Caco-2 (cell line): ENCODE measurements around the gene OTUD1. TPM values are rescaled to one million over a fixed set of nuclear protein-coding genes. Genes with fewer than 3 reads are reported as not detected.
"Not testable (repeated sequence)": the region's sequence is repeated elsewhere in the genome, so short reads cannot be mapped to it uniquely, and the experiment has no call there.

ENCODE experiments used
- Bru-seq: library from RNA; stranded (reverse); fragments of 400-500 nt; gene quantifications from one replicate; lab custom pipeline; 2021; lab: Mats Ljungman, UMichigan
- BruChase-seq, 2 experiments: library from RNA; stranded (reverse); fragments of 400-500 nt; gene quantifications; one replicate each; lab custom pipeline; 2021; lab: Mats Ljungman, UMichigan
- BruUV-seq: library from RNA; stranded (reverse); fragments of 400-500 nt; replicated peaks from 2 replicates; lab custom pipeline; 2021; lab: Mats Ljungman, UMichigan
- CTCF ChIA-PET: fragments of 300-600 bp; sonication (Branson Sonifier 250); formaldehyde crosslinking; loops from one replicate; lab custom pipeline; 2022; ENCODE audit warnings: antibody characterized with exemption; lab: Charles Lee
- POLR2A ChIA-PET: fragments of 300-600 bp; sonication (Branson Sonifier 250); formaldehyde crosslinking; loops from one replicate; lab custom pipeline; 2022; ENCODE audit warnings: antibody characterized with exemption; lab: Charles Lee
- DNase-seq, 2 experiments: peaks; one replicate each; pipeline versions ENCODE4 v3.0.0 to v3.0.0-alpha.2; 2020 to 2022
- H3K27me3 ChIP-seq: replicated peaks from 2 replicates; pipeline ENCODE4 v1.6.0; 2011; ENCODE audit warnings: low read length; ENCODE audit not compliant: control insufficient read depth, insufficient read depth
- H3K36me3 ChIP-seq: 2 replicates; pipeline ENCODE4 v1.5.1; 2011; ENCODE audit warnings: low read length; ENCODE audit not compliant: control insufficient read depth, insufficient read depth
- H3K4me1 ChIP-seq: fragments of 250-450 bp; sonication (Bioruptor Pico); 2 replicates; pipeline ENCODE4 v1.5.1; 2020; ENCODE audit warnings: mild to moderate bottlenecking
- H3K4me3 ChIP-seq: 2 replicates; pipeline ENCODE4 v1.5.1; 2011; ENCODE audit warnings: low read depth, mild to moderate bottlenecking, control low read depth, low read length
- H3K9me3 ChIP-seq: fragments of 250-450 bp; sonication (Bioruptor Pico); 2 replicates; pipeline ENCODE4 v1.5.1; 2020; ENCODE audit warnings: mild to moderate bottlenecking, moderate library complexity
- H3K27ac Mint-ChIP-seq: one replicate; pipeline ENCODE4 v1.8.0; 2022; ENCODE audit warnings: mixed read lengths; ENCODE audit not compliant: unreplicated experiment
- H3K27me3 Mint-ChIP-seq: one replicate; pipeline ENCODE4 v1.8.0; 2022; ENCODE audit warnings: mixed read lengths; ENCODE audit not compliant: insufficient read depth, unreplicated experiment
- H3K36me3 Mint-ChIP-seq: one replicate; pipeline ENCODE4 v1.8.0; 2022; ENCODE audit warnings: mild to moderate bottlenecking, mixed read lengths; ENCODE audit not compliant: insufficient read depth, unreplicated experiment
- H3K4me1 Mint-ChIP-seq: one replicate; pipeline ENCODE4 v1.8.0; 2022; ENCODE audit warnings: low read depth, mixed read lengths; ENCODE audit not compliant: unreplicated experiment
- H3K4me3 Mint-ChIP-seq: one replicate; pipeline ENCODE4 v1.8.0; 2022; ENCODE audit warnings: mild to moderate bottlenecking, moderate library complexity, mixed read lengths; ENCODE audit not compliant: unreplicated experiment
- H3K9me3 Mint-ChIP-seq: one replicate; pipeline ENCODE4 v1.8.0; 2022; ENCODE audit warnings: mixed read lengths; ENCODE audit not compliant: unreplicated experiment
- CTCF ChIP-seq, 2 experiments: fragments of 200-600 bp in 1 of 2; IDR thresholded peaks; 1 replicate in 1 of 2; 2 replicates in 1 of 2; pipeline versions ENCODE4 v1.5.1 to v1.8.0; 2011 to 2022; ENCODE audit warnings: antibody characterized with exemption in 1 of 2, control low read depth in 1 of 2, inconsistent platforms in 1 of 2, low read depth in 1 of 2, low read length in 1 of 2, mild to moderate bottlenecking in 1 of 2, moderate library complexity in 1 of 2; ENCODE audit not compliant: insufficient read depth in 1 of 2, severe bottlenecking in 1 of 2, unreplicated experiment in 1 of 2
- intact Hi-C: fragments of 100-400 bp; cut with micrococcal nuclease; formaldehyde crosslinking; loops from one replicate; pipeline ENCODE4 v1.10.0; 2022; ENCODE audit not compliant: unreplicated experiment
- long read RNA-seq: library from polyadenylated mRNA; stranded (forward); transcript quantifications from one replicate; pipeline ENCODE4 v2.0.0, GENCODE V29; 2022
- total RNA-seq: library from RNA; stranded (reverse); gene quantifications from 2 replicates; pipeline ENCODE4 v1.2.3, GENCODE V29; 2022

Gene OTUD1
- total RNA-seq, result 9.2 and 10.7 TPM in 2 replicates
- percentile 71 among the genes with signal in this experiment for Bru-seq, nascent RNA
- BruChase-seq, experiment 1, labeled RNA remaining after a 2-hour chase, result percentile 95 among the genes with signal in this experiment
- BruChase-seq, experiment 2, labeled RNA remaining after a 6-hour chase, result percentile 71 among the genes with signal in this experiment
- long read RNA-seq, transcript OTUD1-201 (1 exons, 2,933 nt), result major isoform, 13 of 13 reads
- long read RNA-seq, partial matches to known transcripts, result 0 of 13 reads
- long read RNA-seq, other reads (novel, unspliced or antisense), result 0 of 13 reads

GRCh38 chr10:23438547-23439451 is at the start of gene OTUD1:
Gene OTUD1 (plus strand): TSS chr10:23439075. CDS start chr10:23439458, 383 bp downstream.
- H3K27ac Mint-ChIP-seq, result peak within 1 kb of the TSS; percentile 78
- no TSS peak for BruUV-seq

GRCh38 chr10:23390408-23390807 is 48.5 kb upstream of the OTUD1 start:
- intact Hi-C loops, H3K4me3 ChIP-seq, H3K27ac Mint-ChIP-seq, BruUV-seq, H3K36me3 Mint-ChIP-seq, H3K27me3 ChIP-seq, H3K4me1 Mint-ChIP-seq, H3K4me1 ChIP-seq, H3K27me3 Mint-ChIP-seq, POLR2A ChIA-PET, CTCF ChIA-PET, H3K9me3 ChIP-seq, H3K4me3 Mint-ChIP-seq, DNase-seq, H3K9me3 Mint-ChIP-seq, H3K36me3 ChIP-seq: not testable (repeated sequence)

More at GRCh38 chr10:23438547-23439451, at the start of gene OTUD1:
- peak; percentile 93 to 98 for DNase-seq
- intact Hi-C loops, result loop anchor here (2.0 to 5.0 kb wide), 2 partner anchors 16 to 341 kb away; partner anchors contain the start of gene MSRB2
- Histone ChIP-seq H3K27me3 (no peaks in the 10 kb centered on the region), H3K4me3 (peak within 1 kb of the TSS; percentile 83), H3K9me3 (no peaks in the 10 kb centered on the region), H3K4me1 (peaks cover 7% of the 10 kb centered on the region; the same call in 1 of the 2 replicates), H3K36me3 (no peaks in the 10 kb centered on the region)
- ChIA-PET POLR2A (interaction anchor here (0.7 to 0.8 kb wide), 2 partner anchors 11 to 939 kb away, joined by 3 to 4 read pairs; no protein-coding TSS in a partner anchor), CTCF (interaction anchor here (0.5 to 0.6 kb wide), 2 partner anchors 18 to 46 kb away, joined by 4 to 6 read pairs; no protein-coding TSS in a partner anchor)
- peaks cover 8% of the 10 kb centered on the region for H3K4me1 Mint-ChIP-seq
- TF ChIP-seq CTCF (IDR thresholded peaks at IDR 0.05; ENCODE audit: insufficient read depth in 1 of 2, low read depth in 1 of 2, low read length in 1 of 2, severe bottlenecking in 1 of 2, unreplicated experiment in 1 of 2), result no peak
- peaks cover 6% of the 10 kb centered on the region for H3K36me3 Mint-ChIP-seq
- H3K9me3 Mint-ChIP-seq, result no peaks in the 10 kb centered on the region
- H3K4me3 Mint-ChIP-seq, result peak within 1 kb of the TSS; percentile 81
- H3K27me3 Mint-ChIP-seq, result peaks cover 2% of the 10 kb centered on the region

- Mint-ChIP-seq H3K27ac (no peak overlapping the region), H3K9me3 (no peaks in the 10 kb centered on the region), H3K4me3 (no peak overlapping the region), H3K27me3 (peaks cover 4% of the 10 kb centered on the region), H3K4me1 (no peaks in the 10 kb centered on the region), H3K36me3 (no peaks in the 10 kb centered on the region)
- no peak for DNase-seq
- Histone ChIP-seq H3K4me3 (no peak overlapping the region), H3K36me3 (no peaks in the 10 kb centered on the region), H3K9me3 (no peaks in the 10 kb centered on the region), H3K4me1 (no peaks in the 10 kb centered on the region), H3K27me3 (no peaks in the 10 kb centered on the region)
- ChIA-PET POLR2A (no interaction called here), CTCF (no interaction called here)
- no peak for TF ChIP-seq CTCF (IDR thresholded peaks at IDR 0.05; ENCODE audit: insufficient read depth in 1 of 2, low read depth in 1 of 2, low read length in 1 of 2, severe bottlenecking in 1 of 2, unreplicated experiment in 1 of 2)
- BruUV-seq, result no TSS peak
- intact Hi-C loops, result no loop called here
Measured at GRCh38 chr10:23390809-23391208, 48.1 kb upstream of the OTUD1 start.
